AG09309 (cell line): ENCODE measurements around the gene PTP4A1.

Experiments used
- DNase-seq: peaks from one replicate; pipeline ENCODE4 v3.0.0-alpha.2; 2010; ENCODE audit warnings: low read depth
- H3K4me3 ChIP-seq: 2 replicates; pipeline ENCODE4 v1.5.1; 2011; ENCODE audit warnings: mild to moderate bottlenecking, low read depth, low read length, moderate library complexity; ENCODE audit not compliant: control insufficient read depth
- TF ChIP-seq, protein P1 (sequence below): IDR thresholded peaks from 2 replicates; pipeline ENCODE4 v1.5.1; 2011; ENCODE audit warnings: mild to moderate bottlenecking, low read depth, low read length, inconsistent platforms; ENCODE audit not compliant: insufficient read depth, control insufficient read depth; ENCODE audit errors: missing control alignments

Gene PTP4A1

DNA sequence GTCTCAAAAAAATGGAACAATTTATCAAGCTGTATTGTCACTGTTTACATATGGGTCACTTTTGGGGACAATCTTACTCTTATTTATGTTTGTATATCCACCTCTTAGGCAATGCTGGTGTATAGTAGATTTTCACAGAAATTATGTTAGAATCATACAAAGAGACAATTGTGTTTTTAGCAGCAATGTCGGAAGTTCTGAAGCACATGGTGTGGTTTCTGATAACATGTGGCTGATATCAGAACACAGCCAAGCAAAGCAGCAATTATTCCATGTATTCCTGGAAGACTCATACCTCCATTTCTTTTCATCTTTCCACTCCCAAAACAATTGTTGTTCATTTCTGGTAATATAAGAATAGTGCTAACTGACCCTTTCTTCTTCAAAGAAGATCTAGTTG is 17.5 kb upstream of the PTP4A1 start:
- TF ChIP-seq, protein P1, sequence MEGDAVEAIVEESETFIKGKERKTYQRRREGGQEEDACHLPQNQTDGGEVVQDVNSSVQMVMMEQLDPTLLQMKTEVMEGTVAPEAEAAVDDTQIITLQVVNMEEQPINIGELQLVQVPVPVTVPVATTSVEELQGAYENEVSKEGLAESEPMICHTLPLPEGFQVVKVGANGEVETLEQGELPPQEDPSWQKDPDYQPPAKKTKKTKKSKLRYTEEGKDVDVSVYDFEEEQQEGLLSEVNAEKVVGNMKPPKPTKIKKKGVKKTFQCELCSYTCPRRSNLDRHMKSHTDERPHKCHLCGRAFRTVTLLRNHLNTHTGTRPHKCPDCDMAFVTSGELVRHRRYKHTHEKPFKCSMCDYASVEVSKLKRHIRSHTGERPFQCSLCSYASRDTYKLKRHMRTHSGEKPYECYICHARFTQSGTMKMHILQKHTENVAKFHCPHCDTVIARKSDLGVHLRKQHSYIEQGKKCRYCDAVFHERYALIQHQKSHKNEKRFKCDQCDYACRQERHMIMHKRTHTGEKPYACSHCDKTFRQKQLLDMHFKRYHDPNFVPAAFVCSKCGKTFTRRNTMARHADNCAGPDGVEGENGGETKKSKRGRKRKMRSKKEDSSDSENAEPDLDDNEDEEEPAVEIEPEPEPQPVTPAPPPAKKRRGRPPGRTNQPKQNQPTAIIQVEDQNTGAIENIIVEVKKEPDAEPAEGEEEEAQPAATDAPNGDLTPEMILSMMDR: no peak
- no peak for DNase-seq
- no peak overlapping the region for H3K4me3 ChIP-seq

DNA sequence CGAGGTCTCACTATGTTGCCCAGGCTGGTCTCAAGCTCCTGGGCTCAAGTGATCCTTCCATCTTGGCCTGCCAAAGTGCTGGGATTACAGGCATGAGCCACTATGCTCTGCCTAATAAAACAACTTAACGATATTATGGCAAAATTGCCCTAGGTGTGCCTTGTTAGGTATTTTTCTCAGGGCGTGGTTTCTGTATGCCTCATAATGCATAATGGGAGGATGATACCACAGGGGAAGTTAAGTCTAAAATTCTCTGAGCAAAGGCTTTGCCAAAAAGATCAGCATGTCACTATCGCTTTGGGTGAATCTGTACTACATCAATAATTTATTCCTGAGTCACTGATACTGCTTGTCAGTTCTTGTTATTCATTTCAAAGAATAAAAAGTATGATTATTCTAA is 15.9 kb upstream of the PTP4A1 start:
- TF ChIP-seq, protein P1: no peak
- no peak overlapping the region for H3K4me3 ChIP-seq
- no peak for DNase-seq

DNA sequence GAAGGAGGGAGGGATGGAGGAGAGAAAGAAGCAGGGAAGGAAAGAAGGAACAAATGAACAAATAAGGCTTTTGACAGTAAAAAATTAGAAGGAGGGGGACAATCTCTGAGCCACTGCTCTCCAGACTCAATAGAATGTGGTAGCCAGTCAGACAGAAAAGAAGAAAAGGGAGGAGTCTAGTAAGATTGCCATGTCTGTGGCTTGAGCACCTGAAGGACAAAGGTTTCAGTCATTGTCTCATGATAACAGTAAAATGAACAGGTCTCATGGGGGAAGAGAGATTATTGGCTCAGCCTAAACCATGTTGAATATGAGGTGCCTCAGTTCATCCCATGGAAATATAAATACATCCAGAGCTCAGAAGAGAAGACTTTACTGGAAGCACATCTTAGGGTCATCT is 14.0 kb upstream of the PTP4A1 start:
- H3K4me3 ChIP-seq: no peak overlapping the region
- TF ChIP-seq, protein P1: no peak
- no peak for DNase-seq

DNA sequence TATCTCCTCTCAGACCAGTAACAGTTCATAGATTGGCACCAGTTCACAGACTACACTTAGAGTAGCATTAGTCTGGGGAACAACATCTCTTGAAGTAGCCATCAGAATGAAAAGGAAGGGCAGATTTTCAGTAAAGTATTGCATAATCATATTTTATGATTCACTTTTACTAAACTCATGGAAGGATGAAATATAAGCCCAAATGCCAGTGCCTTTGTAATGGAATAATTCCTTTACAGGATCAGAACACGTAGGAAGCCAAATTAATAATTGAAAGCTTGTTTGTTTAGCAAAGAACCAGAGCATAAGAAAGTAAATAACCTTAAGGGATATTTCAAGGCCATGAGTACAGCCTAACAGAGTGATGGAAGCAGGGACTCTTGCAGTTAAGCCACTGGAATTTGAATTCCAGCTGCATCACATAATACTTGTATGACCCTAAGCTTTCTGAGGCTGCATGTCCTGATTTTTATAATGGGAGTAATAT is 11.4 kb upstream of the PTP4A1 start:
- no peak overlapping the region for H3K4me3 ChIP-seq
- TF ChIP-seq, protein P1: no peak
- DNase-seq: no peak

DNA sequence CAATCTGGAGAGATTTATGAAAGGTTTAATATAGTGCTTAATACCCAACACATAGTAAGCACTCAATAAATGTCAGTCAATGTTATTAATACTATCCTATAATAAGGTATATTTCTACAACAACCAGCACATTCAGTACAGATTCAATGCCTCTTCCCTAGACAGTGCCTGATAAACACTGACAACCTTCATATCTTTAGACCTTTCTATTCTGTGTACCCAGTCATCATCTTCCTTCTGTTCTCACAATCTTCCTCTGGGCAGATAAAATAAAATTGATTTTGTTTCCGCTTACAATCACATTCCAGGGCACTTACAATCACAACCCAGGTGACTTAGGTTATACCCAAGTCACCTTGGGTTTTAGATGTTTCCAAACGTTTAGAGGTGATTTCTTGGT is 11.0 kb upstream of the PTP4A1 start:
- H3K4me3 ChIP-seq: no peak overlapping the region
- DNase-seq: no peak
- TF ChIP-seq, protein P1: no peak

DNA sequence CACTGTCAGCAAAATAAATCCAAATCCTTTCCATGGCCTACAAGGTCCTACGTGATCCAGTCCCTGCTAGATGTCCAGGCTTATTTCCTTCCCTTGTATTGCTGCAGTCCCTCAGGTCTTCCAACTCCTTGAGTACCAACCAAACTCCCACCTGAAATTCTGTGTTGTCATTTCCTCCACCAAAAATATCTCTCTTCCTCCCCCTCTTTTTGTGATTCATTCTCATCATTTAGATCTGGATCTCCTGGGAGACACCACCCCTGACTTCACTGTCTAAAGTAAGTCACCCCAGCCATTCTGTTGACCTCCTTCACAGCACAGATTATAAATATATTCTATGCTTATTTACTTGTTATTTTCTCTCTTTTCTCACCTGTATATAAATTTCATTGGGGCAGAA is 9.0 kb upstream of the PTP4A1 start:
- no peak for DNase-seq
- TF ChIP-seq, protein P1: no peak
- H3K4me3 ChIP-seq: no peak overlapping the region
